GM13977 (cell line): ENCODE measurements around the gene MAD1L1.
A peak's percentile ranks its signal among the peaks of the same experiment; 100 is the strongest.

ENCODE experiments used
- DNase-seq: peaks from one replicate; pipeline ENCODE4 v3.0.0; 2012; ENCODE audit warnings: low spot score
- in situ Hi-C: fragments of 300-500 bp; cut with MboI; formaldehyde crosslinking; loops from one replicate; pipeline ENCODE4 v1.12.0; 2022; ENCODE audit warnings: low sequenced_read_pairs, low pct_unique_long_range_greater_than_20kb, mixed read lengths, inconsistent platforms; ENCODE audit not compliant: unreplicated experiment
- TF ChIP-seq, protein P1 (sequence below): IDR thresholded peaks from 2 replicates; pipeline ENCODE4 v1.5.1; 2012; ENCODE audit warnings: mild to moderate bottlenecking, control low read depth; ENCODE audit not compliant: insufficient read depth; ENCODE audit errors: extremely low read depth, missing control alignments

The MAD1L1 gene

GRCh38 chr7:2170576-2171521 lies 61.9 kb downstream of the MAD1L1 start:
- TF ChIP-seq, protein P1, sequence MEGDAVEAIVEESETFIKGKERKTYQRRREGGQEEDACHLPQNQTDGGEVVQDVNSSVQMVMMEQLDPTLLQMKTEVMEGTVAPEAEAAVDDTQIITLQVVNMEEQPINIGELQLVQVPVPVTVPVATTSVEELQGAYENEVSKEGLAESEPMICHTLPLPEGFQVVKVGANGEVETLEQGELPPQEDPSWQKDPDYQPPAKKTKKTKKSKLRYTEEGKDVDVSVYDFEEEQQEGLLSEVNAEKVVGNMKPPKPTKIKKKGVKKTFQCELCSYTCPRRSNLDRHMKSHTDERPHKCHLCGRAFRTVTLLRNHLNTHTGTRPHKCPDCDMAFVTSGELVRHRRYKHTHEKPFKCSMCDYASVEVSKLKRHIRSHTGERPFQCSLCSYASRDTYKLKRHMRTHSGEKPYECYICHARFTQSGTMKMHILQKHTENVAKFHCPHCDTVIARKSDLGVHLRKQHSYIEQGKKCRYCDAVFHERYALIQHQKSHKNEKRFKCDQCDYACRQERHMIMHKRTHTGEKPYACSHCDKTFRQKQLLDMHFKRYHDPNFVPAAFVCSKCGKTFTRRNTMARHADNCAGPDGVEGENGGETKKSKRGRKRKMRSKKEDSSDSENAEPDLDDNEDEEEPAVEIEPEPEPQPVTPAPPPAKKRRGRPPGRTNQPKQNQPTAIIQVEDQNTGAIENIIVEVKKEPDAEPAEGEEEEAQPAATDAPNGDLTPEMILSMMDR = no peak
- in situ Hi-C loops = no loop called here
- no peak for DNase-seq

DNA sequence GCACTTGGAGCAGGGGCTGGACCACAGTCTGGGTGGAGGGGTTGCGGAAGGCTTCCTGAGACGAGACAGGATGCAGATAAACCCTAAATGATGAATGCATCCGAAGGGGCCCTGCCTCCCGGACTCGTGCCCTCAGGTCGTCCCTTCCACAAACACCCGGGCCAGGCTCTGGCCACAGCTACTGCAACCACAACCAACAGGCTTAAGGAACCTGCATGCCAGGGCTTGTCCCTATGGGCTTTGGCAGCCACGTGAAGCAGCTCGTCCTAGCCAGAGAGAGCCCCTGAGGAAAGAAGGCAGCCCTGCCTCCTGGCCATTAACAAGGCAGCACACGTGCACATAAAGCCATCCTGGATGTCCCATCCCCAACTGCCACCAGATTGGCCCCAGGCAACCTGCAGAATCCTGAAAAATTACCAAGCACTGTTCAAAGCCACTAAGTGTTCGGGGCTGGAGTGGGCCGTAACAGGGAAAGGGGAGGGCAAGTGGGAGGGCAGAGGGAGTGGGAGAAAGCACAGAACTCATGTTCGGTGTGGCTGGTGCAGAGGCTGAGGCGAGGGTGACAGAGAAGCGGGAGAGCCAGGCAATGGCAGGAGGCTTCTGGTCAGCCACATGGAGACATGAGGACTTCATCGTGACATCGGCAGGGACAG lies 62.7 kb downstream of the MAD1L1 start:
- peak; percentile 20 for DNase-seq
- TF ChIP-seq, protein P1 = no peak
- in situ Hi-C loops = no loop called here

- in situ Hi-C loops = no loop called here
- peak; percentile 20 for DNase-seq
- TF ChIP-seq, protein P1 = no peak
Measured at GRCh38 chr7:2168615-2169311, 64.0 kb downstream of the MAD1L1 start.

- in situ Hi-C loops = no loop called here
- DNase-seq = no peak
- TF ChIP-seq, protein P1 = no peak
Measured at GRCh38 chr7:2166625-2167280, 66.0 kb downstream of the MAD1L1 start.

DNA sequence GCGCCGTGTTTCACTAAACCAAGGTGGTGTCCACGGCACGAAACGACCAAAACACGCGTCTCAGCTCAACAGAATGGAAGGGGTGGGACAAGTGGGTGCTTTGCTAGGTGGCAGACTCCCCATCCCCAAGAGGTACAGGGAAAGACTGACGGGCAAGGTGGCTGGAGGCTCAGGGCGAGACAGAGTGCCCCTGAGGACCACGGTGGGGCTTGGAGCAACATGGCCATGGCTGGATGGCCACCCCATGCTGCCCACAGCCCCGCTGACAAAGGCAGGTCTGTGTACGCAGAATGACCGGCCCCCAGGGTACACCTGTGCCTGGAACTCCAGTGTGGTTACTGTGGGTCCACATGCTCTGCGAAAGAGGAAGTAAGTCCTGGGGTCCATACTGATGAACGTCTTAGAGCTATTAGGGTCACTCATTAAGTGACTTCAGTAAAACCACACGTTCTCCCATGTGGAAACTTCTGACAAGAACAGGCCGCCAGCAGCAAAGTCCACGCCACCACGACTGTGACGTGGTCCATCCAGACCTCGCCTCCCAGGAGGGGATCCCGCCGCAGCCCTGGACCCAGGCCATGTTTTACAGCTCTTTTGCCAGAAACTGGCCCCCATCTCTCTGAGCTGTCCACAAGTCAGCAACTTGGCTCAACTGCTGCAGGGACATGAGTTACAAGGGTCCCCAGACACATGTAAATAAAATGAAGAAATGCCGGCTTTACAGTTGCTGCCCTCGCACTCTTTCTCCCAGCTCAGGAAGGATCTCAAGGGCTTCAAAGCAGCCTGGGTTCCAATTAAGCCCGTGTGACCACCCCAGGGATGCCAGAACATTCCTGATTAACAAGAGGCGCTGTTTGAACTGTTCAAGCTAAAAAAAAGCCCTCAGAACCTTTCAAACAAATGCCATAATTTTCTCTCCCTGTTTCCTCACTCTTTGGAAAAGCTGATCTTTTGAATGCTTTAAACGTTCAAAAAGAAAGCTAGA lies 66.8 kb downstream of the MAD1L1 start:
- in situ Hi-C loops = no loop called here
- DNase-seq = peak; percentile 90
- TF ChIP-seq, protein P1 = no peak
